Esophagus muscularis mucosa (tissue), 4 donors: ENCODE results near the gene PPY. TPM values are rescaled to one million over a fixed set of nuclear protein-coding genes. Genes with fewer than 3 reads are reported as not detected.

ENCODE experiments used
- DNase-seq: peaks from one replicate; pipeline ENCODE4 v3.0.0-alpha.2; 2017; ENCODE audit errors: extremely low spot score
- H3K27ac ChIP-seq, 4 donors: fragments of 200-600 bp; sonication (generic); replicated peaks in 1 of 4; 1 replicate in 3 of 4; 2 replicates in 1 of 4; pipeline ENCODE4 v1.5.1; 2016 to 2019; ENCODE audit warnings: mild to moderate bottlenecking in 1 of 4
- H3K27me3 ChIP-seq, 4 donors: fragments of 200-600 bp; sonication (generic); one replicate each; pipeline versions ENCODE4 v1.5.1 to v1.6.0; 2016 to 2019
- H3K36me3 ChIP-seq, 4 donors: fragments of 200-600 bp; sonication (generic); one replicate each; pipeline ENCODE4 v1.5.1; 2016 to 2019
- H3K4me1 ChIP-seq, 4 donors: fragments of 200-600 bp; sonication (generic); one replicate each; pipeline ENCODE4 v1.5.1; 2016 to 2019
- H3K4me3 ChIP-seq, 4 donors: fragments of 200-600 bp; sonication (generic); 1 replicate in 2 of 4; 2 replicates in 2 of 4; pipeline ENCODE4 v1.5.1; 2016 to 2019; ENCODE audit warnings: mild to moderate bottlenecking in 4 of 4, moderate library complexity in 1 of 4
- H3K9me3 ChIP-seq, 4 donors: fragments of 200-600 bp; sonication (generic); 1 replicate in 3 of 4; 2 replicates in 1 of 4; pipeline ENCODE4 v1.5.1; 2016 to 2019
- EP300 ChIP-seq: sonication (generic); formaldehyde crosslinking; IDR thresholded peaks from one replicate; pipeline ENCODE4 v1.6.1; 2017; ENCODE audit warnings: antibody characterized with exemption
- POLR2A ChIP-seq: fragments of 450-650 bp; IDR thresholded peaks from one replicate; pipeline ENCODE4 v1.6.1; 2017; ENCODE audit warnings: antibody characterized with exemption, moderate library complexity, mild to moderate bottlenecking, low read depth
- POLR2AphosphoS5 ChIP-seq, 2 donors: sonication (generic); formaldehyde crosslinking; IDR thresholded peaks; one replicate each; pipeline ENCODE4 v1.6.1; 2017; ENCODE audit warnings: antibody characterized with exemption in 2 of 2
- WGBS: methylation state at CpG from one replicate; pipeline ENCODE4 v1.1.5; 2018; 5-methylcytosine and 5-hydroxymethylcytosine counted together
- intact Hi-C: fragments of 100-400 bp; cut with DNase I; formaldehyde crosslinking; loops from one replicate; pipeline ENCODE4 v1.15.1; 2023
- total RNA-seq, 4 donors: library from RNA; depleted of rRNA; stranded (reverse); fragments of >200 nt; gene quantifications; one replicate each; pipeline versions ENCODE4 v1.1.0 to v1.2.1, GENCODE V29; 2016
- TF ChIP-seq, protein P1 (sequence below), 3 experiments: fragments of 200-600 bp in 2 of 3; fragments of 450-650 bp in 1 of 3; sonication (generic) in 2 of 3; IDR thresholded peaks; one replicate each; pipeline ENCODE4 v1.5.1; 2017 to 2019; ENCODE audit warnings: antibody characterized with exemption in 3 of 3, mild to moderate bottlenecking in 2 of 3, moderate library complexity in 1 of 3

Gene PPY
- total RNA-seq, 4 donors from 2014 or later, result not detected

DNA sequence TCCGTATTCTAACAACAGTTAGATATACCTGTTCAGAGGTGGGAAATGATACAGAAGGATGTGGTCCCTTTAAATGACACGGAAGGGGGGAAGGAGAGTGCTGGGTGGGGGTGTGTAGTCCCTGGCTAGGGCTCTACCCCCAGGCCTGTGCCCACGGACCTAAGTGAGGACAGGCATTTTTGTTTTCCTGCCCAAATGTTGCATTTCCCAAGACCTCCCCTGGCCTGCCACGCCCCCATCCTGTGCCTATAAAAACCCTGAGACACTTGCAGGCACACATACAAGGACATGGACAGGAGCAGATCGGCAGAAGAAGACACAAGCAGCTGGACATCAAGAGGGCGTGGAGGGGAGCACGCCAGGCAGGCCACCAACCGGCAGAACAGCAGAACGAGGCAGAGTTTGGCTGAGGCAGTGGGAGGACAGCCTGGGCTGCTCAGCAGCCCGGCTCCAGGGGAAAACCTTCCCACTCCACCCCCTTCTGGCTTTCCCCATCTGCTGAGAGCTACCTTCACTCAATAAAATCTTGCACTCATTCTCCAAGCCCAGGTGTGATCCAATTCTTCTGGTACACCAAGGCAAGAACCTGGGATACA is 21.7 kb downstream of the PPY start:
- Histone ChIP-seq H3K9me3 (no peaks in the 10 kb centered on the region), H3K27ac (no peak overlapping the region), H3K27me3 (peaks cover 0 to 72% (median 0%) of the 10 kb centered on the region in 4 donors), H3K36me3 (no peaks in the 10 kb centered on the region), H3K4me3 (no peak overlapping the region), H3K4me1 (peaks cover 0 to 13% (median 10%) of the 10 kb centered on the region in 4 donors)
- no peak for DNase-seq
- WGBS, result 66% methylated on average over 9 of the region's 10 CpGs
- TF ChIP-seq EP300, result no peak
- TF ChIP-seq POLR2AphosphoS5 (IDR thresholded peaks at IDR 0.05), result no peak
- TF ChIP-seq POLR2A, result no peak
- TF ChIP-seq, protein P1, sequence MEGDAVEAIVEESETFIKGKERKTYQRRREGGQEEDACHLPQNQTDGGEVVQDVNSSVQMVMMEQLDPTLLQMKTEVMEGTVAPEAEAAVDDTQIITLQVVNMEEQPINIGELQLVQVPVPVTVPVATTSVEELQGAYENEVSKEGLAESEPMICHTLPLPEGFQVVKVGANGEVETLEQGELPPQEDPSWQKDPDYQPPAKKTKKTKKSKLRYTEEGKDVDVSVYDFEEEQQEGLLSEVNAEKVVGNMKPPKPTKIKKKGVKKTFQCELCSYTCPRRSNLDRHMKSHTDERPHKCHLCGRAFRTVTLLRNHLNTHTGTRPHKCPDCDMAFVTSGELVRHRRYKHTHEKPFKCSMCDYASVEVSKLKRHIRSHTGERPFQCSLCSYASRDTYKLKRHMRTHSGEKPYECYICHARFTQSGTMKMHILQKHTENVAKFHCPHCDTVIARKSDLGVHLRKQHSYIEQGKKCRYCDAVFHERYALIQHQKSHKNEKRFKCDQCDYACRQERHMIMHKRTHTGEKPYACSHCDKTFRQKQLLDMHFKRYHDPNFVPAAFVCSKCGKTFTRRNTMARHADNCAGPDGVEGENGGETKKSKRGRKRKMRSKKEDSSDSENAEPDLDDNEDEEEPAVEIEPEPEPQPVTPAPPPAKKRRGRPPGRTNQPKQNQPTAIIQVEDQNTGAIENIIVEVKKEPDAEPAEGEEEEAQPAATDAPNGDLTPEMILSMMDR (IDR thresholded peaks at IDR 0.05), result no peak
- intact Hi-C loops, result no loop called here

DNA sequence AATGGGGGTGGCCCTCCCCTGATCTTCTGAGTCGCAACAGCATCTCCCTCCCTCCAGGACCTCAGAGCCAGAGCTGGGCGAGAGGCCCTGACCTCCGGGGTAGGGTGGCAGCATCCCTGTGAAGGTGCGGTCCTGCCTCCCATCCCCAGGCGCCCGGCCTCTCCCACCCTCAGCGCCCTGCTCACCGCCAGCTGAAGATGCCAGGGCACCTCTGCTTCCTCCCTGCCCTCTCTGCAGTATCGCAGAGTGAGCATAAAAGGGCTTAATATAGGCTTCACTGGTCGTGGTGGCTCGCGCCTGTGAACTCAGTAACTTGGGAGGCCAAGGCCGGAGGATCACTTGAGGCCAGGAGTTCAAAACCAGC is 24.3 kb downstream of the PPY start:
- WGBS, result 76% methylated on average over 5 of the region's 13 CpGs
- TF ChIP-seq EP300, result no peak
- TF ChIP-seq POLR2A, result no peak
- TF ChIP-seq, protein P1 (IDR thresholded peaks at IDR 0.05), result no peak
- TF ChIP-seq POLR2AphosphoS5 (IDR thresholded peaks at IDR 0.05), result no peak
- Histone ChIP-seq H3K27me3 (peaks cover 0 to 56% (median 0%) of the 10 kb centered on the region in 4 donors), H3K4me1 (peaks cover 0 to 13% (median 10%) of the 10 kb centered on the region in 4 donors), H3K27ac (no peak overlapping the region), H3K9me3 (no peaks in the 10 kb centered on the region), H3K4me3 (peak overlapping the region in 2 of 4 donors; percentile 36 to 40), H3K36me3 (no peaks in the 10 kb centered on the region)
- no peak for DNase-seq
- intact Hi-C loops, result no loop called here

DNA sequence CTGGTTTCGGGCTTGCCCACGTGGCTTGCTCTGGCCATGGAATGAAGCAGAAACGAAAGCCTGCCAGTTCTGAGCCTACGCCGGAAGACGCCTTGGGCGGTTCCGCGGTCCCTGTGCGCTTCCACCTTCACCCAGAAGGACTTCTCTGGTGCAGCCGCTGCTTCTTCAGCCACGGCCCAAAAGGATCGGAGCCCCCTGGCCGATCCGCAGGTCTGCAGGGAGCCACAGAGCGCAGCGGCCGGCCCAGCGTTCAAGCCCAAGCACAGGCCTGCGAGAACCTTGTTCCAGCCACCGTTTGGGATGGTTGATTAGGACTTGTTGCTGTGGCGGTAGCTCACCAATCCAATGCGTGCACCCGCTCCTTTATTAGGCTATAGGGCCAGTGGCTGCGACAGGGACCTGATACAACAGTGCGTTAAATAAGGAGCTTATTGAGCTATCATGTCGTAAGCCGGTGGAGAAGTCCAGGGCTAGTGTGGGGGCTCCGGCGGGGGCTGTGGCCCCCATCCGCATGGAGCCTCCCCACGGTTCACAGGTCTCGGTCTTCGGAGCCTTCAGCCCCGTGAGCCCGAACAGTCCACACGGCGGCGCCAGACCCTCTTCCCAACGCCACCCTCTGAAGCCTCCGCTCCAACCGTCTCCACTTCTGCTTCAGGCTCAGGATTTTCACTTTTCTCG is 24.8 kb downstream of the PPY start:
- Histone ChIP-seq H3K27me3 (peaks cover 0 to 56% (median 0%) of the 10 kb centered on the region in 4 donors), H3K4me1 (peaks cover 0 to 13% (median 10%) of the 10 kb centered on the region in 4 donors), H3K9me3 (no peaks in the 10 kb centered on the region), H3K4me3 (peak overlapping the region; percentile 36 to 46 (median 40)), H3K27ac (no peak overlapping the region), H3K36me3 (no peaks in the 10 kb centered on the region)
- 14% methylated on average over 21 of the region's 43 CpGs for WGBS
- intact Hi-C loops, result no loop called here
- TF ChIP-seq, protein P1 (IDR thresholded peaks at IDR 0.05), result peak; percentile 18 to 57 (median 23)
- TF ChIP-seq POLR2AphosphoS5 (IDR thresholded peaks at IDR 0.05), result no peak
- no peak for TF ChIP-seq EP300
- TF ChIP-seq POLR2A, result no peak
- no peak for DNase-seq

DNA sequence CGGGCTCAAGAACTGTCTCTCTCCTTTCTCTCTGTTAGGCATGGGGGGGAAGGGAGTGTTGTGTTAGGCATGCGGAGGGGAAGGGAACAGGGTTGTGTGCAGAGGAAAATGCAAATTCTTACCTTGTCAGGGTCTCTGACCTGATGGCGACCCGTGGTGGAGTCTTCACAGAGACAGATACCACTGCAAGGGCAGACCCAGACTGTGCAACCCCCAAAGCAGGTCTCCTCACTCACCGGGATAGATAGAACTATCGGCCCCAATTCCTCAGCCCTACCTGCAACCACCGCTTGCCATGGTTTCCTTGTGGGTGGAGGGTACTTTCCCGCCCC is 25.3 kb downstream of the PPY start:
- intact Hi-C loops, result no loop called here
- Histone ChIP-seq H3K4me3 (peak overlapping the region; percentile 36 to 46 (median 40)), H3K9me3 (no peaks in the 10 kb centered on the region), H3K27me3 (peaks cover 0 to 53% (median 0%) of the 10 kb centered on the region in 4 donors), H3K27ac (no peak overlapping the region), H3K4me1 (peaks cover 0 to 13% (median 10%) of the 10 kb centered on the region in 4 donors), H3K36me3 (no peaks in the 10 kb centered on the region)
- no CpG with 5 or more reads among the region's 8 CpGs for WGBS
- DNase-seq, result no peak
- TF ChIP-seq EP300, result no peak
- no peak for TF ChIP-seq POLR2AphosphoS5 (IDR thresholded peaks at IDR 0.05)
- TF ChIP-seq POLR2A, result no peak
- TF ChIP-seq, protein P1 (IDR thresholded peaks at IDR 0.05), result no peak
